HUES48 (cell line): ENCODE measurements around the gene KCNMA1.

ENCODE experiments used
- H3K27ac ChIP-seq: one replicate; pipeline ENCODE4 v1.7.0; 2013; ENCODE audit warnings: low read depth, low read length, inconsistent platforms
- H3K27me3 ChIP-seq: 2 replicates; pipeline ENCODE4 v1.6.1; 2013; ENCODE audit warnings: mild to moderate bottlenecking, low read length; ENCODE audit not compliant: control insufficient read depth, insufficient read depth
- H3K36me3 ChIP-seq: 2 replicates; pipeline ENCODE4 v1.6.1; 2013; ENCODE audit warnings: low read length; ENCODE audit not compliant: control insufficient read depth, insufficient read depth
- H3K4me1 ChIP-seq: 2 replicates; pipeline ENCODE4 v1.6.1; 2013; ENCODE audit warnings: mild to moderate bottlenecking, low read length; ENCODE audit not compliant: control insufficient read depth, insufficient read depth
- H3K4me3 ChIP-seq: 2 replicates; pipeline ENCODE4 v1.5.1; 2013; ENCODE audit warnings: mild to moderate bottlenecking, low read depth, low read length
- H3K9ac ChIP-seq: 2 replicates; pipeline ENCODE4 v1.6.1; 2013; ENCODE audit warnings: mild to moderate bottlenecking, low read depth, low read length, moderate library complexity
- H3K9me3 ChIP-seq: 2 replicates; pipeline ENCODE4 v1.6.1; 2013; ENCODE audit warnings: low read length; ENCODE audit not compliant: control insufficient read depth, insufficient read depth

The KCNMA1 gene

DNA sequence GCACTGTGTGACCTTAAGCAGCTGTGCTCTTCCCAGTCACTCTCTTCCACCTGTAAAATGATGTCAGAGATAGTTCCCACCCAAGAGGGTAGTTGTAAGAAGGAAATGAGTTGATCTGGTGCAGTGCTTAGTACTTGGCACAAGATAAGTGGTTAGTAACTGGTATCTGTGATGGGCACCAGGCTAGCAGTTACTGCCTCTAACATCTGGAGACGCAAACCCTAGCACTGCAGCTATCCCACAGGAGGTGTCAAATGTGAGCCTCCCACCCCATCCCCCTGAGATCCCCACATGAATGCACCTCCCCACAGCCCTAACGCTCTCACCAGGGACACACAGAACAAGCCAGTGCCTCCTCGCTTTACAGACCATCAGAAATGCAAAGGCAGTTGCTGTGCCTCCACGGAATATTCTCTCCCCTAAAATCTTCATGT is 72.0 kb downstream of the KCNMA1 start:
- H3K27me3 ChIP-seq: no peaks in the 10 kb centered on the region
- H3K9me3 ChIP-seq: no peaks in the 10 kb centered on the region
- H3K27ac ChIP-seq: peak overlapping the region; percentile 83
- no peak overlapping the region; the same call in 1 of the 2 replicates for H3K9ac ChIP-seq
- no peak overlapping the region for H3K4me3 ChIP-seq
- H3K4me1 ChIP-seq: peaks cover 30% of the 10 kb centered on the region
- H3K36me3 ChIP-seq: no peaks in the 10 kb centered on the region

DNA sequence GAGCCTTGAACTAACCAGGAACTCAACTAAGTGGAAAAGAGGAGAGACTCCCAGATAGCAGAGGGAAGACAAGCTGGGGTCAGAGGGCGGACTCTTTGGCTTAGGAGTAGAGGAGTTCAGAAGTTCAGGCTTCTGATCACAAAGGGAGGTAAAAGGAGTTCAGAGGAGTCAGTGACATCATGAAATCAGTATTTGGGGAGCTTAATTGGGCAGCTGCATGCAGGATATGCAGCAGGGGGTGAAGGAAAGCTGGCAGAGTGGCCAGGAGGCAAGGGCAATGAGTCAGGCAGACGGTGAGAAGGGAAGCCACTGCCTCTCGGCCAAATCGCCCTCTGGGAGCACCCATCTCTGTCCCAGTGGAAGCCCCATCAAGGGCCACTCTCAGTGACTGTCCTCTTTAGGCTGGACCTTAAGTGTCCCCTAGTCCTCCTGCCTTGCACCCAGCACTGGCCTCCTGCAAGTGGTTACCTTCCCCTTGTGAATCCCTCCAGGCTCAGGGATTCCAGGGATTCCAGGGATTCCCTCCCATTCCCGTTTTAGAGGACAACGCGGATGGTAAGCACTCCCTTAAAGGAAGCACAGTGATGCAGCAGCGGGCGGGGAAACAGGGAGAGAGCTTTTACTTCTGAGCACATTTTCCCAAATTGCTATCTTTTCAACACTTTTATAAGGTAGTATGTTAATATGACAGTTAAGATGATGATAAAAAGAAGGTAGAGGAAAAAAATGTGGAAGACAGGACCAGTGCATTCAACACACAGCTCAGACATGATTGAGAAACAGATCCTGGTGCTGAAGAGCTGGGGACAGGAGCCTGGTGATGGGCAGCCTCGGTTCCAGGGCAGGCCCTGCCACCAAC is 72.6 kb downstream of the KCNMA1 start:
- Histone ChIP-seq H3K27ac (peak overlapping the region; percentile 83), H3K4me1 (peaks cover 30% of the 10 kb centered on the region), H3K4me3 (peak overlapping the region; percentile 41; the same call in 1 of the 2 replicates), H3K36me3 (no peaks in the 10 kb centered on the region), H3K27me3 (no peaks in the 10 kb centered on the region), H3K9ac (peak overlapping the region; percentile 77), H3K9me3 (no peaks in the 10 kb centered on the region)

DNA sequence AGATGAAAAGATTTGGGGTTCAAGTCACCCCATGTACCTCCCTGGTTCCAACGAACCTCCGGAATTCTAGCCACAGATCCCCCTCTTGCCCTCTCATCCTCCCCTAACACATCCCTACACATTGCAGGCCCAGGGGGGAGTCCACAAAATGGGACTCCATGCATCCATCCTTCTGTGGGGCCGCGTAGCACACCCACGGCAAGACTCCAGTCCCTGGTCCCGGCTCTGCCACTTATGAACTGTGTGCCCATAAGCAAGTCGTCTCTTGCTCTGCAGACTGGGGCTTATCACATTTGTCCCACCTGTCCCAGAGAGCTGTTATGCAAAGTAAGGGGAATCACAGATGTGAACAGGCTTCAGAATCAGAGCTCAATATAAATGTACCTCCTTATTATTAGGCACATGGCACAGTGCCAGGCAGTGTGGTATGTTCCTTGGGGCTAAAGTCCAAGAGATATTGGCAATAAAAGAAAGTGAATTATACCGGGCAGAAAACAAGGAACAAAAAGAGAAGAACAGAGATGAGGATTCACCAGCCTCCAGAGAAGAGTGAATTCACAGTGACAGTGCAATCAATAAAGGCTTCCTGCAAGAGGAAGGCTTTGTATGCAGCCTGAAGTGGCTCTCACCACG is 73.9 kb downstream of the KCNMA1 start:
- Histone ChIP-seq H3K27me3 (no peaks in the 10 kb centered on the region), H3K4me3 (no peak overlapping the region), H3K27ac (no peak overlapping the region), H3K4me1 (peaks cover 30% of the 10 kb centered on the region), H3K9me3 (no peaks in the 10 kb centered on the region), H3K36me3 (no peaks in the 10 kb centered on the region), H3K9ac (no peak overlapping the region)

DNA sequence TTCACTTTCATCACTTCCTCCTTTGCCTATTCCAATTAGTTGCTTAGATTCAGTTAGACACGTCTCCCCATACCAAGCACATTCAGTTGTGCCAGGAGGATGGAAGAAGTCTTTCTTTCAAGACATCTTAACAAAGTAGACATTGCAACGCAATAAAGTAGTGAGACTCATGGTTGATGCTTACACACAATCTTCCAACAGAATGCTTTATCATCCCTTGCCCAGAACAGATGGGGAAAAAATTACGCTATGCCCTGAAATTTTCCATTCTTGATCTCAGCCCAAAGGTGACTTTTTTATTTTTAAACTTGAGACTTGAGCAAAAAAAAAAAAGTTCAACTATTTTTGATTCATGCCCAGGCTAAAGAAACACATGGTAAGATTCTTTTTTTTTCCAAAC is 74.9 kb downstream of the KCNMA1 start:
- no peaks in the 10 kb centered on the region for H3K9me3 ChIP-seq
- H3K36me3 ChIP-seq: no peaks in the 10 kb centered on the region
- no peak overlapping the region for H3K4me3 ChIP-seq
- H3K27ac ChIP-seq: no peak overlapping the region
- H3K9ac ChIP-seq: no peak overlapping the region
- peaks cover 30% of the 10 kb centered on the region for H3K4me1 ChIP-seq
- H3K27me3 ChIP-seq: no peaks in the 10 kb centered on the region

GRCh38 chr10:77561991-77562390 is 75.6 kb downstream of the KCNMA1 start:
- peaks cover 30% of the 10 kb centered on the region for H3K4me1 ChIP-seq
- no peaks in the 10 kb centered on the region for H3K27me3 ChIP-seq
- H3K4me3 ChIP-seq: no peak overlapping the region

GRCh38 chr10:77560471-77560870 is 77.1 kb downstream of the KCNMA1 start:
- Histone ChIP-seq H3K27me3 (no peaks in the 10 kb centered on the region), H3K9me3 (no peaks in the 10 kb centered on the region), H3K9ac (no peak overlapping the region), H3K4me1 (peaks cover 16% of the 10 kb centered on the region), H3K36me3 (no peaks in the 10 kb centered on the region), H3K27ac (no peak overlapping the region), H3K4me3 (no peak overlapping the region)

More at GRCh38 chr10:77561991-77562390, 75.6 kb downstream of the KCNMA1 start:
- Histone ChIP-seq H3K27ac (no peak overlapping the region), H3K9me3 (no peaks in the 10 kb centered on the region), H3K9ac (no peak overlapping the region), H3K36me3 (no peaks in the 10 kb centered on the region)

DNA sequence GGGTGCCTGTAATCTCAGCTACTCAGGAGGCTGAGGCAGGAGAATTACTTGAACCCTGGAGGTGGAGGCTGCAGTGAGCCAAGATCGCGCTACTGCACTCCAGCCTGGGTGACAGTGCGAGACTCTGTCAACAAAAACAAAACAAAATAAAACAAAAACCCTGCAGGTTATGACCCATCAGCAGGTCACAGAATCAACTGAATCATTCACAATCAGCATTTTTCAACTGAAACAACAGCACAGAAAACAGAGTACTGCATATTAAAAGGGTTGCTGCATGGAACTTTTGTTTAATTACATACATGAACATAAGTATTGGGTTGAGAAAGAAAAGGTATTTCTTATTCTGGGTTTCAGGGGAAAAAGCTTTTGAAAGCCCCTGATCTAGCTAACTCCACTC is 77.6 kb downstream of the KCNMA1 start:
- no peak overlapping the region for H3K27ac ChIP-seq
- H3K9me3 ChIP-seq: no peaks in the 10 kb centered on the region
- H3K4me1 ChIP-seq: peaks cover 12% of the 10 kb centered on the region
- no peaks in the 10 kb centered on the region for H3K36me3 ChIP-seq
- H3K4me3 ChIP-seq: no peak overlapping the region
- no peaks in the 10 kb centered on the region for H3K27me3 ChIP-seq
- no peak overlapping the region for H3K9ac ChIP-seq

DNA sequence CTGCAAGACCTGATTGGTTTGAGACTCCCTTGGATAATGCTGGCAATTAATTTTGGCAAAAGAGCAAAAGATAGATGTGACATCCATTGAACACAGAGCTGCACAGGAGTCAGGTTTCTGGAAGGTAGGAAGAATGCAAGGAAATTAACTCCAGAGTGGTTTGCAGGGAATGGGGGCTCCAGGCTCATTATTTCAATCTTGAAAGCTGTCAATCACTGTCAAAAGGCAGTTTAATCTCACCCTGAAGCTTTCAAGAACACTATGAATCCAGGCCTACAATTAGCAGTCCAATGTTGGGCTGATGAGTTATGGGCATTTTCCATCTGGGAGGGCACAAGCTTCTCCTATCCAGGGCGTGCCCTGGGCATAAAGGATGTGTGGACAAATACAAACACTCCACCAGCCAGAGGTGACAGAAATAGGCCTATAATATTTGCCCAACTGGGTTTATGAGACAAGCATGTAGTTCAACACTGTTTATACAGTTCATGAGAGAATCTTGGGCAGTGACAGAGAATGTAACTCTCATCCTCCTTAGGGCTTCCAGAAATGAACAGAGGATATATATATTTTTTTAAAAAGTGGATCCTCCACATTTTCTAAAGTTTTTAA is 80.5 kb downstream of the KCNMA1 start:
- no peak overlapping the region for H3K4me3 ChIP-seq
- no peaks in the 10 kb centered on the region for H3K36me3 ChIP-seq
- H3K27me3 ChIP-seq: no peaks in the 10 kb centered on the region
- H3K9me3 ChIP-seq: no peaks in the 10 kb centered on the region
- H3K9ac ChIP-seq: no peak overlapping the region
- no peak overlapping the region for H3K27ac ChIP-seq
- H3K4me1 ChIP-seq: no peaks in the 10 kb centered on the region

GRCh38 chr10:77555591-77556212 is 81.9 kb downstream of the KCNMA1 start:
- Histone ChIP-seq H3K27ac (no peak overlapping the region), H3K9me3 (no peaks in the 10 kb centered on the region)

DNA sequence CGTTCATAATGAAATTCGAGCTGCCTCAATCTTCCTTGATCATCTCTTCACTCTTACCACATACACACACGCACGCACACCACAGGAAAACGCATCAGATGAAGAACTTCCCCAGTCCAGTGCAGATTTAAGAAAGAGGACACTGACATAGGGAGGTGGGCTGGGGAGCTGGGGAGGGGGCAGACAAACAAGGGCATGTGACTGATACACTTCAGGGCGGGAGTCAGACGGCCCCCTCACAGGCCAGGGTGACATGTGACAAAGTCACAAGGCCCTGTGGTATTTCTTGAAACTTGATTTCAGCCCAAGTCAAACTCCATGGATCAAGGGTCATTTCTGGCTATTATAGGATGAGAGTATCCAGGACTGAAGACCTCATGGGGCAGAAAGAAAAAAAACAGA is 82.6 kb downstream of the KCNMA1 start:
- Histone ChIP-seq H3K4me3 (no peak overlapping the region), H3K27me3 (no peaks in the 10 kb centered on the region), H3K27ac (no peak overlapping the region), H3K9me3 (no peaks in the 10 kb centered on the region), H3K36me3 (no peaks in the 10 kb centered on the region), H3K9ac (no peak overlapping the region), H3K4me1 (no peaks in the 10 kb centered on the region)

More at GRCh38 chr10:77555591-77556212, 81.9 kb downstream of the KCNMA1 start:
- H3K4me3 ChIP-seq: no peak overlapping the region
- H3K36me3 ChIP-seq: no peaks in the 10 kb centered on the region
- no peak overlapping the region for H3K9ac ChIP-seq
- H3K27me3 ChIP-seq: no peaks in the 10 kb centered on the region
- no peaks in the 10 kb centered on the region for H3K4me1 ChIP-seq
